Tibial artery (tissue), 4 donors: ENCODE results near the gene MYH7B.

Source experiments
- DNase-seq, 2 donors: peaks; one replicate each; pipeline ENCODE4 v3.0.0-alpha.2; 2019
- H3K27ac ChIP-seq, 2 donors: fragments of 200-600 bp; sonication (generic) in 1 of 2; 1 replicate in 1 of 2; 2 replicates in 1 of 2; pipeline ENCODE4 v1.5.1; 2018 to 2019; ENCODE audit warnings: mild to moderate bottlenecking in 1 of 2
- H3K27me3 ChIP-seq, 2 donors: fragments of 200-600 bp; sonication (generic) in 1 of 2; one replicate each; pipeline versions ENCODE4 v1.5.1 to v1.6.0; 2016 to 2019
- H3K36me3 ChIP-seq, 3 donors: fragments of 200-600 bp; sonication (generic) in 2 of 3; one replicate each; pipeline ENCODE4 v1.5.1; 2016 to 2019; ENCODE audit warnings: mild to moderate bottlenecking in 2 of 3
- H3K4me1 ChIP-seq, 4 donors: fragments of 200-600 bp; sonication (generic) in 2 of 4; 1 replicate in 3 of 4; 2 replicates in 1 of 4; pipeline ENCODE4 v1.5.1; 2016 to 2019
- H3K4me3 ChIP-seq, 2 donors: fragments of 200-600 bp; sonication (generic) in 1 of 2; 1 replicate in 1 of 2; 2 replicates in 1 of 2; pipeline ENCODE4 v1.5.1; 2018 to 2019; ENCODE audit warnings: mild to moderate bottlenecking in 2 of 2
- H3K9me3 ChIP-seq, 3 donors: fragments of 200-600 bp; sonication (generic) in 1 of 3; one replicate each; pipeline ENCODE4 v1.5.1; 2016 to 2019
- intact Hi-C: fragments of 100-400 bp; cut with DNase I; formaldehyde crosslinking; loops from one replicate; pipeline ENCODE4 v1.15.0; 2023; ENCODE audit warnings: low total_unique reads
- TF ChIP-seq, protein P1 (sequence below), 2 experiments: fragments of 200-600 bp in 1 of 2; fragments of 450-650 bp in 1 of 2; IDR thresholded peaks; one replicate each; pipeline ENCODE4 v1.5.1; 2017 to 2019; ENCODE audit warnings: antibody characterized with exemption in 2 of 2, mild to moderate bottlenecking in 1 of 2, moderate library complexity in 1 of 2

The MYH7B gene

DNA sequence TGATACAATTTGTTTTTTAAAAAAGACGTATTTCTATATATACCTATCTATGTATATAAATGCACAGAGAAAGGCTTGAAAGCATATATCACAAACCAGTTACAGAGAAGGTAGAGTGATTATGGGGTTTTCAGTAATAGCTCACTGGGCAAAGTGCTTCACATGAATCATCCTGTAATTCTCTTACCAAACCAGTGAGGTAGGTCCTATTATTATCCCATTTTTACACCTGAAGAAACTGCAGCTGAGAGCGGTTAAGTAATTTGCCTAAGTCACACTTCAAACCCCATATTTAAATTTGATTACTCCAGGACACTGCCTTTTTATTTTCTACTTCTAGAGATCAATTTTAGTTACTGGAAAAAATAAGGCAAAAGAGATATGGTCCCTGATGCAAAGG, 4.4 kb upstream of the MYH7B start:
- no peak overlapping the region for H3K4me3 ChIP-seq
- TF ChIP-seq, protein P1, sequence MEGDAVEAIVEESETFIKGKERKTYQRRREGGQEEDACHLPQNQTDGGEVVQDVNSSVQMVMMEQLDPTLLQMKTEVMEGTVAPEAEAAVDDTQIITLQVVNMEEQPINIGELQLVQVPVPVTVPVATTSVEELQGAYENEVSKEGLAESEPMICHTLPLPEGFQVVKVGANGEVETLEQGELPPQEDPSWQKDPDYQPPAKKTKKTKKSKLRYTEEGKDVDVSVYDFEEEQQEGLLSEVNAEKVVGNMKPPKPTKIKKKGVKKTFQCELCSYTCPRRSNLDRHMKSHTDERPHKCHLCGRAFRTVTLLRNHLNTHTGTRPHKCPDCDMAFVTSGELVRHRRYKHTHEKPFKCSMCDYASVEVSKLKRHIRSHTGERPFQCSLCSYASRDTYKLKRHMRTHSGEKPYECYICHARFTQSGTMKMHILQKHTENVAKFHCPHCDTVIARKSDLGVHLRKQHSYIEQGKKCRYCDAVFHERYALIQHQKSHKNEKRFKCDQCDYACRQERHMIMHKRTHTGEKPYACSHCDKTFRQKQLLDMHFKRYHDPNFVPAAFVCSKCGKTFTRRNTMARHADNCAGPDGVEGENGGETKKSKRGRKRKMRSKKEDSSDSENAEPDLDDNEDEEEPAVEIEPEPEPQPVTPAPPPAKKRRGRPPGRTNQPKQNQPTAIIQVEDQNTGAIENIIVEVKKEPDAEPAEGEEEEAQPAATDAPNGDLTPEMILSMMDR (IDR thresholded peaks at IDR 0.05) = no peak
- H3K4me1 ChIP-seq = peaks cover 0 to 14% (median 7%) of the 10 kb centered on the region in 4 donors
- no peak for DNase-seq
- intact Hi-C loops = no loop called here
- H3K9me3 ChIP-seq = no peaks in the 10 kb centered on the region
- H3K27me3 ChIP-seq = no peaks in the 10 kb centered on the region
- no peak overlapping the region for H3K27ac ChIP-seq
- peaks cover 0 to 8% (median 4%) of the 10 kb centered on the region in 3 donors for H3K36me3 ChIP-seq

DNA sequence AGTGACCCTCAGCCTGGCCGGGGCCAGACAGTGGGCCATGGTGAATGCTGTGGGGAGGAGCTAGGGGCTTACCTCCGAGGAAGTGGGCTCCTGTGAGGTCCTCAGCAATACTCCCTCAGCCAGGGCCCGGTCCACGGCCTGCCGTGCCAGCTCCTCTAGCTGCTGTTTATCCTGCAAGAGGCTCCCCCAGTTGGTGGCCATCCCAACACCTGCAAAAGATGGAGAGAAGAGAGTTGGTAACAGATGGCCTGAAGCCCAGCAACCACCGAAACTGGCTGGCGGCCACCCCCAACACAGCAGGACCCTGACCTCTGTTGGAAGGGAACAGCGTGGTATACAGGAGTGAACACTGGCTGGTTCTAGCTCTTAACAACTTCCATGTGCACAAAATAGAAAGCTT, 4.0 kb upstream of the MYH7B start:
- TF ChIP-seq, protein P1 (IDR thresholded peaks at IDR 0.05) = no peak
- Histone ChIP-seq H3K4me1 (peaks cover 0 to 18% (median 9%) of the 10 kb centered on the region in 4 donors), H3K27me3 (no peaks in the 10 kb centered on the region), H3K9me3 (no peaks in the 10 kb centered on the region), H3K36me3 (peaks cover 0 to 8% (median 4%) of the 10 kb centered on the region in 3 donors), H3K27ac (no peak overlapping the region), H3K4me3 (no peak overlapping the region)
- DNase-seq = no peak
- intact Hi-C loops = no loop called here

DNA sequence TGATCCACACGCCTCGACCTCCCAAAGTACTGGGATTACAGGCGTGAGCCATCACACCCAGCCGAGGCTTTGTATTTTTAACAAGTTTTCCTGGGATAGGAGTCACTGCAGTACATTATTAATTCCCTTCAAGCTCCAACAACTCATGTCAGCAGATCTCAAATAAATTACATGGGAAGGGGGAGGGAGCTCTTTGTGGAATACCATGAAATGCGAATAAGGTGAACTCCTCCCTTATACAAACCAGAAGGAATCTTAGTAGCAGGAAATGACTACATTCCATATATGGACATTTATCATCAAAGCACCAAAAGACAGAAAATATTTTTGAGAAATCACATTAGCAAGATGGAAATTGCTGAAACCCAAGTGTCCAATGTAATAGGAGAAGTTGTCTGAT, 3.0 kb upstream of the MYH7B start:
- intact Hi-C loops = no loop called here
- DNase-seq = no peak
- Histone ChIP-seq H3K27ac (no peak overlapping the region), H3K27me3 (no peaks in the 10 kb centered on the region), H3K4me1 (peaks cover 0 to 18% (median 9%) of the 10 kb centered on the region in 4 donors), H3K4me3 (no peak overlapping the region), H3K36me3 (peaks cover 0 to 8% (median 4%) of the 10 kb centered on the region in 3 donors), H3K9me3 (no peaks in the 10 kb centered on the region)
- TF ChIP-seq, protein P1 (IDR thresholded peaks at IDR 0.05) = no peak

DNA sequence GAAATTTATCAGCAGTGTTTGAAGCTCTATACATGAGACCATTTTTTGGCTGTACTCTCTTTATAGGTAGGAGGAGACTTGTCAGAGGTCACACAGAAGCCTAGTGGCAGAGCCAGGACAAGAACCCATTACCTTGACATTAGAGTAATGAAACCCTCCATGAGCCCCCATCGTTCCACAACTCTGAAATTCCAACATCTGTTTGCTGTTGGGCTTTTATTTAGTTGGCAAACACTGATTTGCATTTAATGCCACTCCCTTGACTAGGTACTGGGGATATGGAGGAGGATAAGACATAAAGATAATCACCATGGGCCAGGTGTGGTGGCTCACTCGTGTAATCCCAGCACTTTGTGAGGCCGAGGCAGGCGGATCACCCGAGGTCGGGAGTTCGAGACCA, 1.7 kb upstream of the MYH7B start:
- Histone ChIP-seq H3K4me3 (no peak overlapping the region), H3K4me1 (peaks cover 0 to 18% (median 9%) of the 10 kb centered on the region in 4 donors), H3K27me3 (no peaks in the 10 kb centered on the region), H3K36me3 (peaks cover 0 to 8% (median 4%) of the 10 kb centered on the region in 3 donors), H3K27ac (no peak overlapping the region), H3K9me3 (no peaks in the 10 kb centered on the region)
- intact Hi-C loops = no loop called here
- TF ChIP-seq, protein P1 (IDR thresholded peaks at IDR 0.05) = no peak
- DNase-seq = no peak

DNA sequence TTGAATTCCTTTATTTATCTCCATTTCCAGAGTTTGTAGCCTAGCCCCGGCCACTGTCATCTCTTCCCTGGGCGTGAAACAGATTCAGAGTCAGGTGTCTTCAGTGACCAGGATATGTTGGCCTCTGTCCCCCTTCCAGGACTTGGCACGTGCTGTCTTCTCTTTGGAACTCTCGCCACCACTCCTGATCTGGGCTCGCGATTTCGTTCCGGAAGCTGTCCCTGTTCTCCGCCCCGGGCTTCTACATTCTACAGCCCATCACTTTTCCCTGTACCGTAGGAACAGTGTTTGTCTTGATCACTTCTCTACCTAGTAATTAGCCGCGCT, 801 bp upstream of the MYH7B start:
- DNase-seq = no peak
- intact Hi-C loops = no loop called here
- TF ChIP-seq, protein P1 (IDR thresholded peaks at IDR 0.05) = no peak
- Histone ChIP-seq H3K4me3 (peak overlapping the region; percentile 63 to 64), H3K27ac (peak overlapping the region; percentile 83 to 90), H3K36me3 (peaks cover 0 to 8% (median 4%) of the 10 kb centered on the region in 3 donors), H3K27me3 (no peaks in the 10 kb centered on the region), H3K9me3 (no peaks in the 10 kb centered on the region), H3K4me1 (peaks cover 0 to 18% (median 9%) of the 10 kb centered on the region in 4 donors)

DNA sequence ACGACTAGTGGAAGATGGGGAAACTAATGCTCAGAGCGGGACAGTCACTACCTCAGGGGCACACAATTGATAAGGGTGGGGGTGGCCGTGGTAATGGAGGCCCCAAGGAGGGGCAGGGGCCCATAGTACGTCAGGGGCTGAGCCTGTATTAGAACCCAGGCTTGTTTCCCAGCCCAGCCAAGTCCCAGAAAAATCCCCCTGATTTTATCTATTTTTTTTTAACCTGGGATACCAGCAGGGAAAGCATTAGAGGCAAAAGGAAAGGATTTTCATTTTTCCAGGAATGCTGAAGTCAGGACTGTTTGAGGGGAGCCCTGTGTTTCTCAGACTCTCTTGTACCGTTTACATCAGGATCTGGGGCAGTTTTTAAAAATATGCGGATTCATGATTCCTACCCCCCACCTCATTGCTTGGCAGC, 382 bp downstream of the MYH7B start:
- intact Hi-C loops = loop anchor here (2.0 kb wide), 1 partner anchor 83 kb away; the partner anchor contains the start of gene GGT7
- no peaks in the 10 kb centered on the region for H3K9me3 ChIP-seq

More for the DNA sequence above, 382 bp downstream of the MYH7B start:
- DNase-seq = no peak
- Histone ChIP-seq H3K4me1 (peaks cover 0 to 18% (median 9%) of the 10 kb centered on the region in 4 donors), H3K27me3 (no peaks in the 10 kb centered on the region), H3K4me3 (peak overlapping the region; percentile 63 to 64), H3K27ac (peak overlapping the region; percentile 83 to 90), H3K36me3 (peaks cover 0 to 6% (median 4%) of the 10 kb centered on the region in 3 donors)
- TF ChIP-seq, protein P1 (IDR thresholded peaks at IDR 0.05) = no peak
